SU-DHL-6 (cell line): ENCODE results near the gene PLAC8L1.

ENCODE experiments used
- CTCF ChIP-seq: fragments of 200-600 bp; sonication (generic); IDR thresholded peaks from one replicate; pipeline ENCODE4 v1.5.1; 2017; ENCODE audit warnings: antibody characterized with exemption, mild to moderate bottlenecking, low read length, moderate library complexity; ENCODE audit not compliant: insufficient read depth, poor library complexity, severe bottlenecking
- EZH2phosphoT487 ChIP-seq: fragments of 200-600 bp; sonication (generic), shearing (Covaris generic); conservative IDR thresholded peaks from 2 replicates; pipeline ENCODE4 v1.6.1; 2018; ENCODE audit warnings: mild to moderate bottlenecking, antibody characterized with exemption, low read length, moderate library complexity, mixed read lengths

DNA sequence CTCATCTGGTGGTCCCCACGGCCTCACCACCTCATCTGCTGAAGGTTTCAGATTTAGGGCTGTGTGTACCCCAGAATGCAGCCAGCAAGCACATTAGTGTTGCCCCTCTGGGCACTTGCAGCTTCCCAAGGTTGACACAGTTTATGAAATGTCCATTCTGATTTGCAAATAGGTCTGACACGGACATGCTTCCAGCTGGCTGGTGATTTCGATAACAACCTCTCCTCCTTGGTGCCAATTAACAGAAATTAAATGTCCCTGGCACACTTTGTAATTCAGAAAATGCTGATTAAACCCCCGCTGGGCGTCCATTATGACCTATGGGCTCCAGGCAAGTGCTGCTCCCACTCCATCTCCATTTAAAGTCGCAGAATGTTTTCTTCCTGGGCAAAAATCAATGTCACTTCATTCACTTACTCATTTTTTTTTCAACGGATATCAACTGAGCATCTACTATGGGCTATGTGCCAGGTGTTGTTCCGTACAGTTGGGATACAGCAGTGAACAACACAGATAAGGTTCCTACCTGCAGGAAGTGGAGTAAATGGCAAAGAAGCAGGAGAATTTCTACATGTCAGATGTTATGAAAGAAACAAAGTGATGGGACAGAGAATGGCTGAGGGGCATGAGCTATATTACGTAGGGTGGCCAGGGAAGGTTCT lies 32.0 kb downstream of the PLAC8L1 start:
- no peak for TF ChIP-seq CTCF
- no peak for TF ChIP-seq EZH2phosphoT487
